ENCODE measurements around the gene ZFHX3.
"Not testable (repeated sequence)": the region's sequence is repeated elsewhere in the genome, so short reads cannot be mapped to it uniquely, and the experiment has no call there.

The ZFHX3 gene

GRCh38 chr16:73093146-73094144 is 45.5 kb upstream of the ZFHX3 start:
- DNase-seq: peak; percentile 54

DNA sequence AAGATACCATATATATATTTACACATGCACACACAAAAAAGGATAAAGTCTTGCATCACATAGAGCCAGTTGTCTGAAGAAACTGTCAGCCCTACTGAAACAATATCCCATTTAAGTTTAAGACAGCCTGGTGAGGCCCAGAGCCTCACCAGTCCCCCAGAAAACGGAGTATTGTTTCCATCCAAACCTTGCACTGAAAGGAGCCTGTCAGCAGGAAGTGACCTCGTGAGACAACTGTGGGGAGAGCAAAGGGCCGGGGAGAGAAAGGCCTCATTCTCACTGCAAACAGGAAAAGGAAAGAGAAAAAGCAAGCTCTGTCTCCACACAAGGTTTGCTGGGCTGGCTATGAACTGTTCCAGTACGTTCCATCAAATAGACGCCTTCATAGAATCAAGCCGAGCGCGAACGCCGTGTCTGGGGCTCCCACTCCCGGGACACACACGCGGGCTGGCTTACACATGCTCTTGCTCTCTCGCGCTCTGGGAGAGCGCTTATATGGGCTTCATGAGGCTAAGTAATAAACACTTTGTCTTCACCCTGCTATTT is 44.4 kb upstream of the ZFHX3 start:
- no peaks in the 10 kb centered on the region for H3K9me3 ChIP-seq
- TF ChIP-seq, protein P1, sequence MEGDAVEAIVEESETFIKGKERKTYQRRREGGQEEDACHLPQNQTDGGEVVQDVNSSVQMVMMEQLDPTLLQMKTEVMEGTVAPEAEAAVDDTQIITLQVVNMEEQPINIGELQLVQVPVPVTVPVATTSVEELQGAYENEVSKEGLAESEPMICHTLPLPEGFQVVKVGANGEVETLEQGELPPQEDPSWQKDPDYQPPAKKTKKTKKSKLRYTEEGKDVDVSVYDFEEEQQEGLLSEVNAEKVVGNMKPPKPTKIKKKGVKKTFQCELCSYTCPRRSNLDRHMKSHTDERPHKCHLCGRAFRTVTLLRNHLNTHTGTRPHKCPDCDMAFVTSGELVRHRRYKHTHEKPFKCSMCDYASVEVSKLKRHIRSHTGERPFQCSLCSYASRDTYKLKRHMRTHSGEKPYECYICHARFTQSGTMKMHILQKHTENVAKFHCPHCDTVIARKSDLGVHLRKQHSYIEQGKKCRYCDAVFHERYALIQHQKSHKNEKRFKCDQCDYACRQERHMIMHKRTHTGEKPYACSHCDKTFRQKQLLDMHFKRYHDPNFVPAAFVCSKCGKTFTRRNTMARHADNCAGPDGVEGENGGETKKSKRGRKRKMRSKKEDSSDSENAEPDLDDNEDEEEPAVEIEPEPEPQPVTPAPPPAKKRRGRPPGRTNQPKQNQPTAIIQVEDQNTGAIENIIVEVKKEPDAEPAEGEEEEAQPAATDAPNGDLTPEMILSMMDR (IDR thresholded peaks at IDR 0.05; ENCODE audit: low read depth, low read length): no peak
- no peaks in the 10 kb centered on the region for H3K36me3 ChIP-seq
- no peak overlapping the region for H3K4me3 ChIP-seq (ENCODE audit: low read depth, low read length)
- no peak for DNase-seq
- H3K27me3 ChIP-seq: no peaks in the 10 kb centered on the region
- H3K4me1 ChIP-seq: peaks cover 24% of the 10 kb centered on the region

More at GRCh38 chr16:73093146-73094144, 45.5 kb upstream of the ZFHX3 start:
- H3K36me3 ChIP-seq: no peaks in the 10 kb centered on the region
- H3K4me3 ChIP-seq (ENCODE audit: low read depth, low read length): peak overlapping the region; percentile 18
- peaks cover 24% of the 10 kb centered on the region for H3K4me1 ChIP-seq
- TF ChIP-seq, protein P1 (IDR thresholded peaks at IDR 0.05; ENCODE audit: low read depth, low read length): no peak
- H3K27me3 ChIP-seq: no peaks in the 10 kb centered on the region
- H3K9me3 ChIP-seq: no peaks in the 10 kb centered on the region

GRCh38 chr16:73091174-73091573 is 43.2 kb upstream of the ZFHX3 start:
- Histone ChIP-seq H3K27me3 (no peaks in the 10 kb centered on the region), H3K4me3 (ENCODE audit: low read depth, low read length) (no peak overlapping the region), H3K9me3 (no peaks in the 10 kb centered on the region), H3K4me1 (peaks cover 24% of the 10 kb centered on the region), H3K36me3 (no peaks in the 10 kb centered on the region)
- TF ChIP-seq, protein P1 (IDR thresholded peaks at IDR 0.05; ENCODE audit: low read depth, low read length): no peak
- no peak for DNase-seq

GRCh38 chr16:73089420-73089819 is 41.5 kb upstream of the ZFHX3 start:
- no peak for DNase-seq
- no peaks in the 10 kb centered on the region for H3K36me3 ChIP-seq
- no peak overlapping the region for H3K4me3 ChIP-seq (ENCODE audit: low read depth, low read length)
- peaks cover 15% of the 10 kb centered on the region for H3K4me1 ChIP-seq
- H3K27me3 ChIP-seq: no peaks in the 10 kb centered on the region
- TF ChIP-seq, protein P1 (IDR thresholded peaks at IDR 0.05; ENCODE audit: low read depth, low read length): no peak
- H3K9me3 ChIP-seq: no peaks in the 10 kb centered on the region; the same call in 1 of the 2 replicates

GRCh38 chr16:73086108-73086507 is 38.2 kb upstream of the ZFHX3 start:
- Histone ChIP-seq H3K9me3 (no peaks in the 10 kb centered on the region; the same call in 1 of the 2 replicates), H3K4me1 (no peaks in the 10 kb centered on the region), H3K36me3 (no peaks in the 10 kb centered on the region), H3K4me3 (ENCODE audit: low read depth, low read length) (no peak overlapping the region), H3K27me3 (no peaks in the 10 kb centered on the region)
- DNase-seq: no peak
- TF ChIP-seq, protein P1 (IDR thresholded peaks at IDR 0.05; ENCODE audit: low read depth, low read length): no peak

DNA sequence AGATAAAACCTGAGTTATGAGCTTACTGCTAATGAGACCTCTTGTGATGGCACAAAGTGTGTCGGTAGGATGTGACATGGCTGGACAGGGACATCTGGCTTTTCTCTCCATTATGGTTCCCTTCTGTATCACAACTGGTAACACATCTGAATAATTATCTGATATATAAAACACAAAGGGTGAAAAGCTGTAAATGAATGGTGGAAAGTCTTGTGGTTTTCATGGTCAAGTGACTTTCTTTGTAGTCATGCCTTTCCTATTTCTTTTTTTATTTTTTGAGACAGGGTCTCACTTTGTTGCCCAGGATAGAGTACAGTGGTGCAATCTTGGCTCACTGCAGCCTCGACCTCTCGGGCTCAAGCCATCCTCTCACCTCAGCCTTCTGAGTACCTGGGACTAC is 35.3 kb upstream of the ZFHX3 start:
- no peaks in the 10 kb centered on the region for H3K27me3 ChIP-seq
- TF ChIP-seq, protein P1 (IDR thresholded peaks at IDR 0.05; ENCODE audit: low read depth, low read length): no peak
- no peaks in the 10 kb centered on the region; the same call in 1 of the 2 replicates for H3K9me3 ChIP-seq
- no peaks in the 10 kb centered on the region for H3K36me3 ChIP-seq
- DNase-seq: no peak
- H3K4me3 ChIP-seq (ENCODE audit: low read depth, low read length): no peak overlapping the region
- H3K4me1 ChIP-seq: no peaks in the 10 kb centered on the region

- not testable (repeated sequence) for H3K36me3 ChIP-seq; H3K4me3 ChIP-seq (ENCODE audit: low read depth, low read length); H3K27me3 ChIP-seq; H3K4me1 ChIP-seq; H3K9me3 ChIP-seq; DNase-seq
Measured at GRCh38 chr16:73082634-73083051, 34.7 kb upstream of the ZFHX3 start.

All from BE2C (cell line).